ENCODE results near the gene PLCG2. TPM values are rescaled to one million over a fixed set of nuclear protein-coding genes. Genes with fewer than 3 reads are reported as not detected.

Gene PLCG2
- total RNA-seq, 2 donors from 2014 or later = 7.4 to 13.4 TPM

DNA sequence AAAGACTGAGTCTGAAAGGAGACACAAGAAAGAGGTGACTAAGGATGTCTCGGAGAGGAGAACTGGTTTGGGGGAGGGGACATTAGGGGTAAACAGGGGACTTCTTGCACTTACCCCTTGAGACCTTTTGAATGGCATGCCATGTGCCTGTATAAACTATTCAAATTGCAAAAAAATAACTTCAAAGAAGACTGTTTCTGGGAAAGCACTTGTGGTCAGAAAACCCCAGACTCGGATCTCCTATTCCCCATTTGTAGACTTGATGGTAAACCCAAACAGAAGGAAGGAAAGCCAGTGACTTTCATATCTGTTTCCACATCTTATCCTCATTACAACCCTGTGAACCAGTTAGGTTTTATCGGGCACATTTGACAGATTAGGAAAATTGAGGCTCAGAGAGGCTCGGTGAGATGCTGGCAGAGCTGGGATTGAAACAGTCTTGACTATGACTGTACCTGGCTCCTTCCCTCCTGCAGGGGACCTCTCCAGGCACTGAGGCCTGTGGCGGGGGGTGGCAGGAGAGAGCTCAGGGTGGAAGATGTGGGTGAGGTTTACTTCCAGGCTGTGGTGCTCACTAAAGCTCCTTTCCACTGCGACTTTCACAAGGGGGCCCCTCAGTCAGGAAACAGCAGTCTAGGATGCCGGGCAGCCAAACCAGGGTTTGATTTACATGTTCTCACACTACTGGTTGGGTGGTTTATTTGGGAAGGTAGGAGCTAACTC is 30.5 kb upstream of the PLCG2 start:
- no peak overlapping the region for H3K4me3 ChIP-seq
- TF ChIP-seq, protein P1, sequence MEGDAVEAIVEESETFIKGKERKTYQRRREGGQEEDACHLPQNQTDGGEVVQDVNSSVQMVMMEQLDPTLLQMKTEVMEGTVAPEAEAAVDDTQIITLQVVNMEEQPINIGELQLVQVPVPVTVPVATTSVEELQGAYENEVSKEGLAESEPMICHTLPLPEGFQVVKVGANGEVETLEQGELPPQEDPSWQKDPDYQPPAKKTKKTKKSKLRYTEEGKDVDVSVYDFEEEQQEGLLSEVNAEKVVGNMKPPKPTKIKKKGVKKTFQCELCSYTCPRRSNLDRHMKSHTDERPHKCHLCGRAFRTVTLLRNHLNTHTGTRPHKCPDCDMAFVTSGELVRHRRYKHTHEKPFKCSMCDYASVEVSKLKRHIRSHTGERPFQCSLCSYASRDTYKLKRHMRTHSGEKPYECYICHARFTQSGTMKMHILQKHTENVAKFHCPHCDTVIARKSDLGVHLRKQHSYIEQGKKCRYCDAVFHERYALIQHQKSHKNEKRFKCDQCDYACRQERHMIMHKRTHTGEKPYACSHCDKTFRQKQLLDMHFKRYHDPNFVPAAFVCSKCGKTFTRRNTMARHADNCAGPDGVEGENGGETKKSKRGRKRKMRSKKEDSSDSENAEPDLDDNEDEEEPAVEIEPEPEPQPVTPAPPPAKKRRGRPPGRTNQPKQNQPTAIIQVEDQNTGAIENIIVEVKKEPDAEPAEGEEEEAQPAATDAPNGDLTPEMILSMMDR (IDR thresholded peaks at IDR 0.05) = no peak
- H3K36me3 ChIP-seq = no peaks in the 10 kb centered on the region
- no peaks in the 10 kb centered on the region for H3K27me3 ChIP-seq
- no peaks in the 10 kb centered on the region for H3K9me3 ChIP-seq
- H3K4me1 ChIP-seq = peaks cover 0 to 8% of the 10 kb centered on the region in 2 donors
- no peak overlapping the region for H3K27ac ChIP-seq
- no peak for DNase-seq (ENCODE audit: low spot score)

DNA sequence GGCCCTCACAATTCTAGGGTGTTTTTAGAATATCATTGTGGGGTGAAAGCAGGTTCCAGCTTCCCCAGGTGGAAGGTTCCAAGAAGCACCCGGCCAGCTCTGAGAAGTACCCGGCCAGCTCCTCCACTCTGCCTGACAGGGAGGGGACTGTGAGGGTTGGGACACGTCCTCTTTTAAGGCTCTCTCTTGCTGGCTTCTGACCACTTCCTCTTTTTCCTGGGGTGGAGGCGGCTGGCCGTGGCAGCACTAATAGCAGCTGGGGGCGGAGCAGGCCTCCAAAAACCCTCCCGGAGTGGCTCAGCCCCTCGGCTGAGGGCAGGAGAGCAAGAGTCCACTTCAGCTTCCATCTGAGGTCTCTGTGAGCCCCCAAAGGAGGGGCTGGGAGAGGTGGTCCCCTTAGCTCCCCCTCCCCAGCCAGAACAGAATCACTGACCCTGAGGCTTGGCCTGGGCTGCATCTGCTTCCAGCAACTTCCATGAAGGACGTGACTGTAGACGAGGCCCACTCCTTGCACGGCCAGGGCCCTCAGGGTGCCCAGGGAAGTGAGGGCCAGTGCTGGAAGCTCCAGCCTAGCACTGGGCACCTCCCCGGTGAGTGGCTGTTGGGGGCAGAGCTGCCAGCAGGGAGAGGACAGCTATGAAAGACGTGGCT is 26.7 kb upstream of the PLCG2 start:
- TF ChIP-seq, protein P1 (IDR thresholded peaks at IDR 0.05) = no peak
- Histone ChIP-seq H3K4me1 (peaks cover 0 to 12% of the 10 kb centered on the region in 2 donors), H3K9me3 (no peaks in the 10 kb centered on the region), H3K36me3 (no peaks in the 10 kb centered on the region), H3K27ac (peak overlapping the region; percentile 39 to 40), H3K4me3 (no peak overlapping the region), H3K27me3 (no peaks in the 10 kb centered on the region)
- peak; percentile 64 for DNase-seq (ENCODE audit: low spot score)

DNA sequence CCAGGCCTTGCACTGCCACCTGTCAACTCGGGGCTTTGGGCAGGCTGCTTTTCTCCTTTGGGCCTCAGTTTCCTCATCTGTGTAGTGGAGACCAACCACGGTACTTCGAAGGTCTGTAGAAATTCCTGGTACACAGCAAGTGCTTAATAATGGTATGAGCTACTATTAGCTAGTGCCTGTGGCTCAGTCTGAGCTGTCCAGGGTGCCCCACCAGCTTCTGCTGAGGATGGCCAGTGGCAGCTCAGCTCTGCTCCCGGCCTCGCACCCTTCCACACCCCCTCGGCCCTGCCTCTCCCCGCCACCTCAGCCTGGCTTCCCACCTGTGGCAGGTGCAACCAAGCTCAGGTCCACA is 26.2 kb upstream of the PLCG2 start:
- Histone ChIP-seq H3K4me1 (peaks cover 0 to 12% of the 10 kb centered on the region in 2 donors), H3K4me3 (no peak overlapping the region), H3K27ac (peak overlapping the region; percentile 39 to 40), H3K27me3 (no peaks in the 10 kb centered on the region), H3K36me3 (no peaks in the 10 kb centered on the region), H3K9me3 (peaks cover 0 to 3% of the 10 kb centered on the region in 2 donors)
- DNase-seq (ENCODE audit: low spot score) = no peak
- TF ChIP-seq, protein P1 (IDR thresholded peaks at IDR 0.05) = no peak

DNA sequence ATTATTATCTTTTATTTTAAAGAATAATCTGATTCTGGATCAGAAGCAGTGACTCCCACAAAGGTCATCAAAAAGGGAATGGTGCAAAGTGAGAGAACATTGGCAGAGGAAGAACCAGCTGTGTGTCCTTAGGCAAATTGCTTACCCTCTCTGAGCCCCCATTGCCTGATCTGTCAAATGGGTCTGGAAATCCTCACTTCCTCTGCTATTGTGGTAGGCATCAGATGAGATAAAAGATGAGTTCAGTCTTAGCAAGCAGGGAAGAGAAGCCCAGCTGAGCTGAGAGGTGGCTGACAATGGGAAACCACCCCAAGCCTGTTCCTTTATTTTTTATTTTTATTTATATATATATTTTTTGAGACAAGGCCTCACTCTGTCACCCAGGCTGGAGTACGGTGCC is 24.2 kb upstream of the PLCG2 start:
- peaks cover 0 to 8% of the 10 kb centered on the region in 2 donors for H3K9me3 ChIP-seq
- peaks cover 0 to 12% of the 10 kb centered on the region in 2 donors for H3K4me1 ChIP-seq
- TF ChIP-seq, protein P1 (IDR thresholded peaks at IDR 0.05) = no peak
- H3K36me3 ChIP-seq = no peaks in the 10 kb centered on the region
- H3K4me3 ChIP-seq = no peak overlapping the region
- no peak overlapping the region for H3K27ac ChIP-seq
- no peak for DNase-seq (ENCODE audit: low spot score)
- no peaks in the 10 kb centered on the region for H3K27me3 ChIP-seq

DNA sequence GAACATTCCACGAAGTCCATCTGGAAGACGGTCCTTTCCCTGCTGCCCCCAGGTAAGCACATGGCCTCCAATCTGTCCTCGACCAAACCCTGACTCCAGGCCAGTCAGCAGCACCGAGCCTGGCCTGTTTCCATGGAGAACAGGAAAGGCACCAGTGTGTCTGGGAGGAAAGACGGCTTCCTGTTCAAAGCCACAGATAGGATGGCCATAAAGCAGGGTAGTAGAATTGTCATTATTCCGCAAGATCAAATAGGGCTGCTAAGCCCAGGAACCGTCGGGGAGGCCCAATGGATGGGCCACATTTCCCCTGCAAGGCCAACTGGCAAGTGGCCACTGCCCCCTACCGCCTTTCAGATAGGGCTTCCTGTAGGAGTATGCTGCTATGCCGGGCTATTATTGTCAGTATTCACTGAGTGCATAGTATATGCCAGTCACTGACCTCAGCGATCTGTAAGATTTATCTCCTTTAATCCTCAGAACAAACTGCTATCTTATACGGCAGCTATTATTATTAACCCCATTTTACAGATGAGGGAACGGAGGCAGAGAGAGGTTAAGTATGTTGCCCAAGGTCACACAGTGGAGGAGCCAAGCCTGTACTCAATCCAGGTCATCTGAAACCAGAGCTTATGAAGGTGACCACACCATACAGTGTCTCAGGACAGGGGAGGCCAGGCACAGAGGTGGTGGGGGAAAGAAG is 23.0 kb upstream of the PLCG2 start:
- H3K27ac ChIP-seq = no peak overlapping the region
- H3K36me3 ChIP-seq = no peaks in the 10 kb centered on the region
- peaks cover 0 to 8% of the 10 kb centered on the region in 2 donors for H3K9me3 ChIP-seq
- no peaks in the 10 kb centered on the region for H3K27me3 ChIP-seq
- no peak for DNase-seq (ENCODE audit: low spot score)
- TF ChIP-seq, protein P1 (IDR thresholded peaks at IDR 0.05) = no peak
- peaks cover 0 to 12% of the 10 kb centered on the region in 2 donors for H3K4me1 ChIP-seq
- H3K4me3 ChIP-seq = no peak overlapping the region

Data from right atrium auricular region (tissue), 2 donors.